Gastroesophageal sphincter (tissue), 4 donors: ENCODE data around the gene MST1R. TPM values are rescaled to one million over a fixed set of nuclear protein-coding genes. Genes with fewer than 3 reads are reported as not detected.
"Not testable (repeated sequence)": the region's sequence is repeated elsewhere in the genome, so short reads cannot be mapped to it uniquely, and the experiment has no call there.

ENCODE experiments used
- ATAC-seq: fragments of 150-250 bp; one replicate; pipeline ENCODE4 v1.9.1; 2016; ENCODE audit warnings: mild to moderate bottlenecking, moderate library complexity
- H3K27ac ChIP-seq, 4 donors: fragments of 200-600 bp; sonication (generic) in 3 of 4; 1 replicate in 3 of 4; 2 replicates in 1 of 4; pipeline ENCODE4 v1.5.1; 2016 to 2019
- H3K27me3 ChIP-seq: fragments of 200-600 bp; sonication (generic); one replicate; pipeline ENCODE4 v1.5.1; 2019
- H3K36me3 ChIP-seq, 2 donors: fragments of 200-600 bp; sonication (generic); one replicate each; pipeline ENCODE4 v1.5.1; 2019; ENCODE audit warnings: control low read depth in 1 of 2
- H3K4me1 ChIP-seq, 3 donors: fragments of 200-600 bp; sonication (generic); 1 replicate in 2 of 3; 2 replicates in 1 of 3; pipeline ENCODE4 v1.5.1; 2016 to 2019; ENCODE audit warnings: control low read depth in 2 of 3
- H3K4me3 ChIP-seq, 2 donors: fragments of 200-600 bp; sonication (generic); one replicate each; pipeline ENCODE4 v1.5.1; 2019; ENCODE audit warnings: mild to moderate bottlenecking in 1 of 2, moderate library complexity in 1 of 2
- H3K9me3 ChIP-seq, 3 donors: fragments of 200-600 bp; sonication (generic); one replicate each; pipeline ENCODE4 v1.5.1; 2017 to 2019; ENCODE audit warnings: control low read depth in 2 of 3
- CTCF ChIP-seq, 4 experiments: fragments of 200-600 bp in 2 of 4; fragments of 450-650 bp in 2 of 4; sonication (generic) in 1 of 4; IDR thresholded peaks; one replicate each; pipeline ENCODE4 v1.5.1; 2017 to 2019; ENCODE audit warnings: antibody characterized with exemption in 4 of 4, mild to moderate bottlenecking in 2 of 4, moderate library complexity in 2 of 4
- EP300 ChIP-seq: sonication (generic); formaldehyde crosslinking; IDR thresholded peaks from one replicate; pipeline ENCODE4 v1.6.1; 2017; ENCODE audit warnings: antibody characterized with exemption, mild to moderate bottlenecking
- POLR2A ChIP-seq, 2 donors: fragments of 450-650 bp; IDR thresholded peaks; one replicate each; pipeline ENCODE4 v1.6.1; 2017; ENCODE audit warnings: antibody characterized with exemption in 2 of 2, mild to moderate bottlenecking in 2 of 2, moderate library complexity in 1 of 2
- POLR2AphosphoS5 ChIP-seq: sonication (generic); formaldehyde crosslinking; IDR thresholded peaks from one replicate; pipeline ENCODE4 v1.6.1; 2017; ENCODE audit warnings: antibody characterized with exemption
- WGBS, 2 donors: methylation state at CpG; one replicate each; pipeline ENCODE4 v1.1.5; 2018; ENCODE audit warnings: low coverage in 1 of 2; 5-methylcytosine and 5-hydroxymethylcytosine counted together
- total RNA-seq, 4 donors: library from RNA; depleted of rRNA; stranded (reverse); fragments of >200 nt; gene quantifications; one replicate each; pipeline ENCODE4 v1.1.0, GENCODE V29; 2016

MST1R gene
- total RNA-seq, 4 donors from 2014 or later: 1.2 to 5.9 (median 2.0) TPM

GRCh38 chr3:49908373-49909199, 4.9 kb upstream of the MST1R start:
- no peak for ATAC-seq
- no peak overlapping the region for H3K4me3 ChIP-seq
- H3K4me1 ChIP-seq: peaks cover 0 to 30% (median 11%) of the 10 kb centered on the region in 3 donors
- no peak overlapping the region for H3K27ac ChIP-seq
- H3K36me3 ChIP-seq: peaks cover 0 to 51% of the 10 kb centered on the region in 2 donors
- TF ChIP-seq EP300: no peak
- TF ChIP-seq POLR2A (IDR thresholded peaks at IDR 0.05): no peak
- no peak for TF ChIP-seq CTCF (IDR thresholded peaks at IDR 0.05)
- no peak for TF ChIP-seq POLR2AphosphoS5
- 72% methylated on average over 5 of the region's 14 CpGs; no CpG with 5 or more reads in 1 of the 2 donors for whole genome bisulfite sequencing, 2 donors
- no peaks in the 10 kb centered on the region for H3K9me3 ChIP-seq
- no peaks in the 10 kb centered on the region for H3K27me3 ChIP-seq

- Histone ChIP-seq H3K36me3 (peaks cover 0 to 30% of the 10 kb centered on the region in 2 donors), H3K4me3 (peak overlapping the region; percentile 13 to 39), H3K4me1 (peaks cover 0 to 54% (median 11%) of the 10 kb centered on the region in 3 donors), H3K27ac (peak overlapping the region in 3 of 4 donors; percentile 59 to 71 (median 63)), H3K27me3 (no peaks in the 10 kb centered on the region), H3K9me3 (no peaks in the 10 kb centered on the region)
- ATAC-seq: peak; percentile 63
- 0 to 21% methylated on average over 2 to 3 of the region's 15 CpGs for WGBS, 2 donors
- no peak for TF ChIP-seq POLR2AphosphoS5
- no peak for TF ChIP-seq EP300
- peak in 3 of 4 experiments; percentile 69 to 75 (median 72) for TF ChIP-seq CTCF (IDR thresholded peaks at IDR 0.05)
- TF ChIP-seq POLR2A (IDR thresholded peaks at IDR 0.05): no peak
These were observed 2.5 kb upstream of the MST1R start for GRCh38 chr3:49906073-49906743.

- H3K27me3 ChIP-seq: not testable (repeated sequence)
- peak overlapping the region in 1 of 2 donors; percentile 52 for H3K4me3 ChIP-seq
- 89% methylated on average over 3 of the region's 13 CpGs; no CpG with 5 or more reads in 1 of the 2 donors for WGBS, 2 donors
These were observed 775 bp upstream of the MST1R start for GRCh38 chr3:49904448-49904847.

GRCh38 chr3:49902511-49903345, 945 bp downstream of the MST1R start:
- Histone ChIP-seq H3K4me1 (peaks cover 0 to 68% (median 11%) of the 10 kb centered on the region in 3 donors), H3K27ac (peak overlapping the region in 2 of 4 donors; percentile 18 to 75), H3K4me3 (peak overlapping the region in 1 of 2 donors; percentile 52), H3K27me3 (no peaks in the 10 kb centered on the region), H3K36me3 (peaks cover 0 to 5% of the 10 kb centered on the region in 2 donors), H3K9me3 (no peaks in the 10 kb centered on the region)
- 87% methylated on average over 9 of the region's 44 CpGs; no CpG with 5 or more reads in 1 of the 2 donors for WGBS, 2 donors
- TF ChIP-seq CTCF (IDR thresholded peaks at IDR 0.05) (no peak), POLR2AphosphoS5 (no peak), EP300 (no peak), POLR2A (IDR thresholded peaks at IDR 0.05) (no peak)
- ATAC-seq: no peak

More at GRCh38 chr3:49904448-49904847, 775 bp upstream of the MST1R start:
- H3K9me3 ChIP-seq, ATAC-seq: not testable (repeated sequence)
- Histone ChIP-seq H3K4me1 (peaks cover 0 to 68% (median 11%) of the 10 kb centered on the region in 3 donors), H3K27ac (peak overlapping the region in 3 of 4 donors; percentile 33 to 75 (median 56)), H3K36me3 (peaks cover 0 to 12% of the 10 kb centered on the region in 2 donors)
